ENCODE measurements around the gene PSPC1.

PSPC1 gene

DNA sequence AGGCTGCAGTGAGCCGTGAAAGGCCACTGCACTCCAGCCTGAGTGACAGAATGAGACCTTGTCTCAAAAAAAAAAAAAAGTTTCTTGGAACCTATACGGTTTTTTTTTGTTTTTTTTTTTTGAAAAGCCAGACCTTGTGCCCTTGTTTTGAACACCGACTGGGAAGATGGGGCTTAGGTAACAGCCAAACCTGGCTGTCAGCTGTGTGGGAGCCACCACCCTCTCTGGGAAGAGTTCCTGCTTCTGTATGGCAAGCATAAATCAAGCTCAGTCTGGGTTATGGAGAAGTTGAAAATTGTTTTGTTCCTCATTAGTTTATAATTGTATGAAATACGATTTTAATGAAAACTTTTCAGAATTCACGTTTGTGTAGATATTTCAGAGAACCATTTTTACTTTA is 109.8 kb downstream of the PSPC1 start:
- no peak for DNase-seq

DNA sequence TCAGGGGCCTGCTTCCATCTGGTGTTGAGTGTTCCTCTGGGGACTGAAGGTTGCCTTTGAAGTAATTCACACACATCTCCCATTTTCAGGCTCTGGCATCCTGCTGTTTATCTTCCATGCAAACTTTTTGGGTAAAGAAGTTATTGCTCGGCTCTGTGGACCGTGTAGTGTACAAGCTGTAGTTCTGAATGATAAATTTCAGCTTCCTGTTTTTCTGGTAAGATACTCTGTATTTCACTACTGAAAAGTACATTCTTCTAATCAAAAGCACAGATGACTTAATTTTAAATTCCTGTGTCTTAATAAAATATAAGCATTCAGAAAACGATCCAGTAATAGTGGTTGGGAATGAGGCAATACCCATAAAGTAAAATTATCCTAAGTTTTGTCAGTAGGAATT is 112.6 kb downstream of the PSPC1 start:
- DNase-seq, result no peak

DNA sequence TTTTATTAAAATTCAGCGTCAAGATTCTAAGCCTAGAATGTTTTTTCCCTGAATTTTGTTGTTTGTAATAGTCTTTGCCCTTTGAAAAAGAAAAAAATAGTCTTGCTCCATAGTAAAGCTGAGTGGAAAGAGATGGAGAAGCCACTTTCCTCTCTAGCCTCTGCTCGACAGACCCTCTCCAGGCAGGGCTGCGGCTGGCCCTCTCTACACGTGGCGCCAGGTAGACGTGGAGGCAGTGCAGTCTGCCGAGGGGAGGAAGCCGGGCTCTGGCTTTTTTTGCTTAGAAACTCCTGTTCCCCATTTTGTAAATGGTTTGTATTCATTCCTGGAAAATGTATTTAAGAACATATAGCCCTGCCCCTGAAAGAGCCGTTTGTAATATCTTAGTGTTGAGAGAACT is 114.0 kb downstream of the PSPC1 start:
- no peak for DNase-seq

DNA sequence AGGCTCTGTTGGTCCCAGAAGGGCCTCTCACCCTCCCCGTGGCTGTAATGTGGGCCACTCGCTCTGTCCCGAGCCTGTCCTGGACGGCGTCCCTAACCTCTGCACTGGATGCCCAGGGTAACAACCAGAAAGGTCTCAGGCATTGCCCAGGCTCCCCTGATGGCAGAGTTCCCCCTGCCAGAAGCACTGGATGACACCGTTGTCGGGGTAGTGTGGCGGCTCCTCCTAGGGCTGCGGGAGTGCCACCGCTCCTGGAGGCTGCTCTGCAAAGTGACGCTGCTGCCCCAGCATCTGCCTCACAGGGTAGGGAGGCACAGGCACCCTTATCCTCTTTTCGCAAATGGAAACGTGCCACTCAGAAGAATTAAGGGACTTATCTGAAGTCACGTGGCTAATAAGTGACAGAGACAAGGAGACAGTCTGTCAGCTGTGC is 117.3 kb downstream of the PSPC1 start:
- DNase-seq, result no peak

DNA sequence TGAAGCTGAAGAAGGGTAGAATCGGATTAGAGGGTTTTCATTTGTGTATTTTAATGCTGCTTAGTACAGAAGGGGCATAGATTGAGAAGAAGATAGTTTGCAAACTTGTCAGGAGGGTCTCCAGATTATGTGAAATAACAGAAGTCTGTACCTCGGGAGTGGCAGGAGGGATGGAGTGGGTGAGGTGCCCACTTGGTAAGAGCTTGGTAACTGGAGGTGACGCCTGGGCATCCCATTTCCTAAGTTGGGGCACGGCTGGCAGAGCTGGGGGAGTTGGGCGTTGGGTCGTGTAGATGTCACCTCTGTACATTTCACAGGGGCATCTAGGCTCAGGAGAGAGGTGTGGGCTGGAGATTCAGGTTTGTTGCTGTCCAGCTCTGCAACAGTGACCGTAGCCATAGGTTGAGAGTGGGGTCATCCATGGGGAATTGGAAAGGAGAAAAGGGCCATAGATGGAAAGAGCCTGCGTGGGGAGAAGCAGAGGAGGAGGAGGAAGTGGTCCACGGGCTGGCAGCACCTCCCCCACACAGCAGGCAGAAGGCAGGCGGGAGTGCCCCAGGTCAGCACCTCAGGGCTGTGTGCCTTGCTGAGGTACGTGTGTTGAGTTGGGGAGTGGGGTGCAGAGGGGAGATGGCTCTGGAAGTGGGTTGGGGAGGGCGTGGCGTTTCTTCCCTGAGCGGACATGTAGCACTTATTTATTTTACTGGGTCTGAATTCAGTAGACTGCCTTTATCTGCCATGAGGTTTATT is 118.1 kb downstream of the PSPC1 start:
- DNase-seq, result no peak

DNA sequence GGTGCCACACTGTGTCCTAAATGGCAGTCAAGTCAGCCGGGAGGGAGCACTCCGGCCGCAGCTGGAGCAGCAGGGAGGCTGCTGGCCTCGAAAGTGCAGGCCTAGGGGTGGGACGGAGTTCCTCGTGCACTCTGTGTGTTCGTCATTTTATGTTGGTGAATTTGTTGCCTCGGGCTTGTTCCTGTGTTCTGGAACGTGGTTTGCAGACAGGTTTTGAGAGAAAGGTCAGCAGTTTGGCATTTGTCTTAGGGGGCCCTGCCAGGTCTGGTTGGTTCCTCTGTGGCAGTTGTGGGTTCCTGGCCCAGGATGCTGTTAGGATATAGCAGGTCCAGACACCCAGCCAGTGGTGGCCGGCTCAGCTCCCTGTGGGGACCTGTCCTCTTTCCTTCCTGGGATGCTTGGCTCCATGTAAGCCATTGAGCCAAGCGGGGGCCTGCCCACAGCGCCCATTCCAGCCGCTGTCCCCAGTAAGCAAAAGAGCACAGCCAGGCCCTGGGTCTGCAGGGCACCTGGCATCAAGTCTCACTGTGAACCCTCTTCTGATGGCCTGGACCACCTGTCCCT is 119.2 kb downstream of the PSPC1 start:
- no peak for DNase-seq

DNA sequence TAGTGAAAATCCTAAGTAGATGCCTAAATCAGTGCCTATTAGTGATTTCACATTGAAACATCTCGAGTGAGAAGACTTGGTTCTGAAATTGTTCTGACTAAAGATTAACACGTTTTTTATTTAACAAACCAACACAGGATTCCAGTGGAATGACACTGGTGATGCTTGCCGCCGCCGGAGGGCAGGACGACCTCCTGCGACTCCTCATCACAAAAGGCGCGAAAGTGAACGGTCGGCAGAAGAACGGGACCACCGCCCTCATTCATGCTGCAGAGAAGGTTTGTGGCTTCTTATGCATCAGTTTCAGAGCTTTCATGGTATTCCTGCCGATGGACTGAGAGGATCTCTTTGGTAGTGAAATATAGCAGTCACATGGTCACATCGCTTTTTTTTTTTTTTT is 121.2 kb downstream of the PSPC1 start:
- no peak for DNase-seq

DNA sequence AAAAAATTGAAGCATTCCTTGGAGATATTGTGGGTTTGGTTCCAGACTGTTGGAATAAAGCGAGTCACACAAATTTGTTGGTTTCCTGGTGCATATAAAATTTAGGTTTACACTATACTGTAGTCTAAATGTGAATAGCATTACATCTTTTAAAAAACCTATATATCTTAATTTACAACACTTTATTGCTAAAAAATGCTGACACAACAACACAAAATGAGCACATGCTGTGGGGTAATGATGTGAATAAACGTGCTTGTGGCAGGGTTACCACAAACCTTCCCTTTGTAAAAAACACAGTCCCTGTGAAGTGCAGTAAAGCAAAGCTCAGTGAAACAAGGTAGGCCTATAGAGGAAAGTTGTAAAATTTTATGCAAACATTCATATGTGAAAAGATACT is 121.6 kb downstream of the PSPC1 start:
- DNase-seq, result no peak

DNA sequence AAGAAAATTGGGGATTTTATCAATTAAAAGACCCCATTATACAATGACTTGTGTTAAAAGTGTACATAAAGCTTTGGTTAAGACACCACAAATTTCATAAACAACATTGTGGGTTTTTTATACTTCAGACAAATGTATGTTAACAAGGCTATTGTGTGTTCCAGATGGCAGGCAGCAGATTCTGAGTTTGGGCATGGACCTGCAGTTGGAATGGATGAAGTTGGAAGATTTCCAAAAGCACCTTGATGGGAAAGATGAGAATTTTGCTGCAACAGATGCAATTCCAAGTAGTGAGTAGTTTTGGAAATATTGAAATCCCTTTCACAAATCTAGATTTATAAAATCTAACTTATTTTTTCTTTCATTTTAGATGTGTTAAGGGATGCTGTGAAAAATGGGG is 123.9 kb downstream of the PSPC1 start:
- DNase-seq, result no peak

DNA sequence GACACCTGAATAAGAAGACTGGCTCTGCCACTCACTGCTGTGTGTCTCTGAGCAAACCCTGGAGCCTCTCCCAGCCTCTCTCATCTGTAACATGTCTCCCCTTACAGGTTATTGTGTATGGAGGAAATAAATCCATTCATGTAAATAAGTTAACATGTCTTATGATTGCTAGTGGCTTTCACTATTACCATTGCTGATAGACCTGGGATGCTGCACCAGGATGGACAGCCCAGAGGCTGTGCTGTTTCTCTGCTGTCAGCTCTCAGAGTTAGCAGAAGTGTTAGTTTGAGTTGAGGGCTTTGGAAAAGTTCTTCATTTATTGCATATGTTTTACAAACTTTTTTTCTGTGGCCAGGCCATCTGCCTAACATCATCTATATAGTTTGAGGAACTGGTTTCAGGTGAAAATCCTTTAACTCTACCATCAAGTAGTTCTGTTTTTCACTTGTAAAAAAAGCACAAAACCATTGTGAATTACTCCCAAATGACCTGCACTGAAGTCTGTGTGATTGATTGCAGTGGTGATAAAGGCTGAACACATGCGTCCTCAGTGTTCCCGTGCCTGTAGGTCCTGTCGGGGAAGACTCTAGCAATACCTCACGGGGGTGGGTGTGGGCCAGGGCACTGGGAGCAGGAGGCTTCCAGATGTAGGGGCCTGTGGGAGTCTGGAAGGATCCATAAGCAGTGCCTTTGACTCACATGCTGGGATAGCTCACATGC is 124.7 kb downstream of the PSPC1 start:
- no peak for DNase-seq

Data from NCI-H1436 treated with DMSO at 0.1 percent for 48 hours (cell line).